Breast epithelium (tissue), 4 donors: ENCODE results near the gene KDM4B. TPM values are rescaled to one million over a fixed set of nuclear protein-coding genes. Genes with fewer than 3 reads are reported as not detected.

Experiments
- DNase-seq, 2 donors: peaks; one replicate each; pipeline ENCODE4 v3.0.0-alpha.2; 2019; ENCODE audit warnings: low spot score in 2 of 2
- H3K27ac ChIP-seq, 2 donors: fragments of 200-600 bp; sonication (generic) in 1 of 2; one replicate each; pipeline ENCODE4 v1.5.1; 2016 to 2019; ENCODE audit warnings: mild to moderate bottlenecking in 1 of 2
- H3K27me3 ChIP-seq, 2 donors: fragments of 200-600 bp; sonication (generic) in 1 of 2; one replicate each; pipeline versions ENCODE4 v1.5.1 to v1.6.0; 2017 to 2019; ENCODE audit warnings: control low read depth in 1 of 2, mild to moderate bottlenecking in 1 of 2
- H3K36me3 ChIP-seq: fragments of 200-600 bp; one replicate; pipeline ENCODE4 v1.5.1; 2019
- H3K4me1 ChIP-seq, 2 donors: fragments of 200-600 bp; sonication (generic); one replicate each; pipeline ENCODE4 v1.5.1; 2016 to 2019; ENCODE audit warnings: control low read depth in 1 of 2
- H3K4me3 ChIP-seq, 3 donors: fragments of 200-600 bp; sonication (generic); 1 replicate in 2 of 3; 2 replicates in 1 of 3; pipeline ENCODE4 v1.5.1; 2016 to 2019; ENCODE audit warnings: mild to moderate bottlenecking in 3 of 3, moderate library complexity in 2 of 3
- H3K9me3 ChIP-seq, 2 donors: fragments of 200-600 bp; sonication (generic) in 1 of 2; one replicate each; pipeline ENCODE4 v1.5.1; 2016 to 2019; ENCODE audit warnings: control low read depth in 1 of 2
- CTCF ChIP-seq, 3 donors: fragments of 450-650 bp; IDR thresholded peaks; one replicate each; pipeline ENCODE4 v1.5.1; 2016 to 2017; ENCODE audit warnings: antibody characterized with exemption in 3 of 3, mild to moderate bottlenecking in 3 of 3, moderate library complexity in 3 of 3
- POLR2A ChIP-seq: fragments of 450-650 bp; IDR thresholded peaks from one replicate; pipeline ENCODE4 v1.6.1; 2016; ENCODE audit warnings: antibody characterized with exemption, mild to moderate bottlenecking, moderate library complexity
- POLR2AphosphoS5 ChIP-seq, 3 donors: sonication (generic); formaldehyde crosslinking; IDR thresholded peaks; one replicate each; pipeline ENCODE4 v1.6.1; 2017; ENCODE audit warnings: antibody characterized with exemption in 3 of 3
- intact Hi-C: fragments of 100-400 bp; cut with DNase I; formaldehyde crosslinking; loops from one replicate; pipeline ENCODE4 v1.15.1; 2023; ENCODE audit warnings: low total_unique reads
- total RNA-seq, 3 donors: library from RNA; depleted of rRNA; stranded (reverse); fragments of >200 nt; gene quantifications; one replicate each; pipeline ENCODE4 v1.1.0, GENCODE V29; 2016

Gene KDM4B
- total RNA-seq, 3 donors from 2014 or later = 25.0 to 55.3 (median 40.3) TPM

DNA sequence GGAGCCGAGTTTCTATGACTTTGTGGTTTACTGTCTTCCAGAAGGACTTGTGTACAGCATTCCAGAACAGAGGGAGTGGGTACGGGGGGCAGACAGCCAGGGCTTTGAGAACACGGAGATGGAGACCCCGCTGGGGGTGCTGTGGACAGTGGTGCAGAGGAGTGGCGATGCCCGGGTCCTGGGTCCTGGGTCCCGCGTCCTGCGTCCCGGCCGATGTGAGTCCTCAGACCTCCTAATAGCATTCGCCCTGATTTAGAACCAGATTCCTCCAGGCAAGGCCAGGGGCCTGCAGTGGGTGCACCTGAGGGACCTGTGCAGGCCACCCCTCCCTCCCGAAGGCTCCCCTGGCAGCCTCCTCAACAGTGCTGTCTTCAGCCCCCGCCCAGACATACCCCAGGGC is 97.9 kb downstream of the KDM4B start:
- no peaks in the 10 kb centered on the region for H3K4me1 ChIP-seq
- no peak overlapping the region for H3K27ac ChIP-seq
- H3K27me3 ChIP-seq = no peaks in the 10 kb centered on the region
- intact Hi-C loops = no loop called here
- H3K4me3 ChIP-seq = no peak overlapping the region
- TF ChIP-seq CTCF (IDR thresholded peaks at IDR 0.05) (no peak), POLR2AphosphoS5 (IDR thresholded peaks at IDR 0.05) (no peak), POLR2A (no peak)
- H3K9me3 ChIP-seq = peaks cover 0 to 6% of the 10 kb centered on the region in 2 donors
- DNase-seq = no peak
- H3K36me3 ChIP-seq = no peaks in the 10 kb centered on the region

DNA sequence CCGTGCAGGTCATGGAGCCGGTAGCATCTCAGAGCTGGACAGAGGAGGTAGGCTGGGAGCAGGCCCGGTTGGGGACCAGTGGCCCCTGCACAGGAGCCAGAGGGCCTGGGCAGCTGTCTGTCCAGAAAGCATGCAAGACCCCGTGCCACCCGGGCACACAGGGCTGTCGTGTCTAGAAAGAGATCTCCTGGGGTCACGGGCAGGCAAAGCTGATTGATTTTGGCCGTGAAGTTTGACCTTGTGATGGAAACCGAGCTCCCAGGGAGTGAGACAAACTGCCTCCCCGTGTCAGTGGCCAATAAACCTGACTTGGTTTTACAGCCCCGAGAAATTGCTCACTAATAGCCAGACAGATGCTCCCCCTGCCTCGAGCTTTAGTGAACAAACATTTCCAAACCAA is 98.8 kb downstream of the KDM4B start:
- no peak for DNase-seq
- Histone ChIP-seq H3K27me3 (no peaks in the 10 kb centered on the region), H3K4me1 (no peaks in the 10 kb centered on the region), H3K4me3 (no peak overlapping the region), H3K9me3 (peaks cover 0 to 2% of the 10 kb centered on the region in 2 donors), H3K36me3 (no peaks in the 10 kb centered on the region), H3K27ac (no peak overlapping the region)
- intact Hi-C loops = no loop called here
- no peak for TF ChIP-seq CTCF (IDR thresholded peaks at IDR 0.05)
- no peak for TF ChIP-seq POLR2AphosphoS5 (IDR thresholded peaks at IDR 0.05)
- no peak for TF ChIP-seq POLR2A

DNA sequence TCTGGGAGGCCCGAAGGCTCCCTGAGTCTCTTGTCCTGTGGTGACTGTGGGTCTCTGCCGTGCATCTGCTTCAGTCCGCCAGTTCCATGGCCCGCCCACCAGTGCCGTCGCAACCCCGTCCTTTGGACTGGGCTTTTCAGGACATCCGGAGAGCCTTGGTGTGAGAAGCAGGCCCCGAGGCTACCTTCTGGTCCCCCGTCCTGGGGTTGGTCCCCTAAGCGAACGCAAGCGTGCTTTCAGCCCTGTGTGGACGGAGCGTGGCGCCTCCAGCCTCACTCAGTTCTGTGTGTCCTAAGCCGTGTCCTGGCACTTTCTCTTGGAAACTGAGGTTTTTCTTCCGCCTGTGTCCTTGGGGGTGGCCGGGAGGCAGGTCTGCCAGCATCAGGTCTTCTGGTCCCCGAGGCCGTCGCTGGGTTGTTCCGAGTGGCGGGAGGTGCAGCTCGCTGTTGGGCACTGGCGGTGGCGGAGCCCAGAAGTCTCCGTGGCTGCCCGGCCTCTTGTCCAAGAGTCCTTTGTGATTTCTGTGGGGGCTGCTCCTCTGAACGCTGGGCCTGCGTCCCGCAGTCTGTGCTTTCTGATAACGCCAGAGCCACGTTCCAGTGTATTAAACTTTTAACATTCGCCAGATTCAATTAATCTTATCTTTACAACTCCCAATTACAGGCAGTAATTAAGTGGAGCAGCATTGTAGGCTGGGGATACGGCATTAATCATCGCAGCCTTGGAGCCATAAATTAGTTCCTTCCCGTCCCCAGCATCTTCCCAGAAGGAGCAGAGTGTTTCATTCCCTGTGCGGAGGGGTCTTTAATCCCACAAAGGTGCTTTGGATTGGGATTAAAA is 99.5 kb downstream of the KDM4B start:
- intact Hi-C loops = no loop called here
- H3K27ac ChIP-seq = peak overlapping the region in 1 of 2 donors; percentile 38
- H3K27me3 ChIP-seq = no peaks in the 10 kb centered on the region
- H3K9me3 ChIP-seq = no peaks in the 10 kb centered on the region
- H3K4me3 ChIP-seq = no peak overlapping the region
- no peak for DNase-seq
- H3K36me3 ChIP-seq = no peaks in the 10 kb centered on the region
- H3K4me1 ChIP-seq = no peaks in the 10 kb centered on the region
- TF ChIP-seq POLR2AphosphoS5 (IDR thresholded peaks at IDR 0.05) = no peak
- TF ChIP-seq CTCF (IDR thresholded peaks at IDR 0.05) = no peak
- TF ChIP-seq POLR2A = no peak

DNA sequence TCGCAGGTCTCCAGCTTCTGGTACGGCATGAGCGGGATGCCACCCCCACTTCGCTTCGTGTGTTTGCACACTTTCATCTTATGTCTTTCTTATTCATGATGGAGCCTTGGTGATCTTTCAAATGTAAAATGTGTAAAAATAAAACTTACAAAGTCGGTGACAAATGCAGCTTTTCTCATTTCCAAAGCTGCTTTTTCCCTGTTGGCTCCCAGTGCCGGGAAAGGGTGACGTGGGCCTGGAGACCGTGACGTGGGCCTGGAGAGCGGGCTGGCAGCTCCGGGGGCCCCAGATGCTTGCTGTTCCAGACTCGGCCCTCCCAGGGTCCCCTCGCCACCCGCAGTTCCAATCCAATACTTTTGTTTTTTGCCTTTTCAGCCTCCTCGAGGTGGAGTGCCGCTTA is 101.4 kb downstream of the KDM4B start:
- Histone ChIP-seq H3K36me3 (no peaks in the 10 kb centered on the region), H3K4me1 (no peaks in the 10 kb centered on the region), H3K9me3 (no peaks in the 10 kb centered on the region), H3K27ac (no peak overlapping the region), H3K27me3 (no peaks in the 10 kb centered on the region), H3K4me3 (no peak overlapping the region)
- intact Hi-C loops = no loop called here
- no peak for TF ChIP-seq CTCF (IDR thresholded peaks at IDR 0.05)
- no peak for TF ChIP-seq POLR2A
- TF ChIP-seq POLR2AphosphoS5 (IDR thresholded peaks at IDR 0.05) = no peak
- DNase-seq = no peak

DNA sequence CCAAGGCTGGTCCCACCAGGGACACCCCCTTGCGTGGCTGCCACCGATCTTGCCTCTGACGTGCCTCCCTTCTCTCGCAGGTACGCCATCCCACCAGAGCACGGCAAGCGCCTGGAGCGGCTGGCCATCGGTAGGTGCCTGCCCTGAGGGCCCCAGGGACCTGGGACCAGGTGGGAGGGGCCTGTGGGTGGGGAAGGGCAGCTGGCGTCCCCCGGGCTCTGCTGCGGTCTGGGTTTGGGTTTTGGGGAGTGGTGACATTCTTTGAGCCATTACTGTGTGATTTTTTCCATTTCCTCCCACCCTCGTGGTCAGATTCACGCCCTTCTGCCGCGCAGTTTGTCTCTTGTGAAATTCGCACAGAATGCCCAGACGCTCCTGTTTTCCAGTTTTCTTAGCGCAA is 102.0 kb downstream of the KDM4B start:
- DNase-seq = no peak
- intact Hi-C loops = loop anchor here (1.0 kb wide), 1 partner anchor 32 kb away; no protein-coding TSS in a partner anchor
- Histone ChIP-seq H3K27ac (no peak overlapping the region), H3K4me3 (no peak overlapping the region), H3K36me3 (no peaks in the 10 kb centered on the region), H3K4me1 (no peaks in the 10 kb centered on the region), H3K27me3 (no peaks in the 10 kb centered on the region), H3K9me3 (no peaks in the 10 kb centered on the region)
- TF ChIP-seq POLR2A (no peak), POLR2AphosphoS5 (IDR thresholded peaks at IDR 0.05) (no peak), CTCF (IDR thresholded peaks at IDR 0.05) (no peak)
